Left ventricle myocardium inferior (tissue), 1 donor: ENCODE data around the gene RASAL1. TPM values are rescaled to one million over a fixed set of nuclear protein-coding genes. Genes with fewer than 3 reads are reported as not detected.

Experiments
- DNase-seq: peaks from one replicate; pipeline ENCODE4 v3.0.0-alpha.2; 2020
- H3K27ac ChIP-seq: fragments of 200-600 bp; replicated peaks from 2 replicates; pipeline ENCODE4 v1.8.0; 2021
- H3K27me3 ChIP-seq: fragments of 200-600 bp; 2 replicates; pipeline ENCODE4 v1.8.0; 2021; ENCODE audit warnings: low read depth
- H3K36me3 ChIP-seq: fragments of 200-600 bp; 2 replicates; pipeline ENCODE4 v1.8.0; 2021
- H3K4me1 ChIP-seq: fragments of 200-600 bp; 2 replicates; pipeline ENCODE4 v1.8.0; 2021
- H3K4me3 ChIP-seq: fragments of 200-600 bp; 2 replicates; pipeline ENCODE4 v1.8.0; 2021; ENCODE audit warnings: mild to moderate bottlenecking, moderate library complexity
- H3K9me3 ChIP-seq: fragments of 200-600 bp; replicated peaks from 2 replicates; pipeline ENCODE4 v1.8.0; 2021
- intact Hi-C: fragments of 100-400 bp; cut with micrococcal nuclease; formaldehyde crosslinking; loops from one replicate; pipeline ENCODE4 v1.11.0; 2022
- total RNA-seq: library from RNA; stranded (reverse); fragmentation: NEBNext Ultra II Directional; extraction: Animal tissue kit (Norgen Biotek cat#: 25700); gene quantifications from one replicate; pipeline ENCODE4 v1.2.1, GENCODE V29; 2021
- TF ChIP-seq, protein P1 (sequence below): fragments of 200-600 bp; IDR thresholded peaks from 2 replicates; pipeline ENCODE4 v1.8.0; 2021; ENCODE audit warnings: antibody characterized with exemption, mild to moderate bottlenecking, borderline replicate concordance
- donor health status: DM: no; HTN: yes; CAD: no; lungs with severe emphysema.

Gene RASAL1
- total RNA-seq, 1 donor from 2014 or later = not detected

DNA sequence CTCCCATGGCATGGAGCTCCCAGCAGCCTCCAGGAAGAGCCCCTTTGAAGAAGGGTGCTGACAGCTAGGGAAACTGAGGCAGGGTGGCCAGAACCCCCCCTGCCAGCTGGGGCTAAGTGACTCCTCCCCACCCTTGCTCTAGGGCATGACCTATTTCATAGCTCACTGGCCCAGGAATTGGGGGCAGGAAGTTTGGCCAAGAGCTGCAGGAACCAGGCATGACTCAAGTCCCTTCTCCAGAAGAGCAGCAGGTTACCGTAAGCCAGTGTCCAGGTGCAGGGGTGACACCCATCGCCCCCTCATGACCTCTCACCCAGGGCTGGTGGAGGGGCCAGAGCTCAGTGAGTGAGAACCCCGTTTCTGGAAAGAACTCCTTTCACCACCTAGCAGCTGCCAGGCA lies 1.9 kb downstream of the RASAL1 start:
- intact Hi-C loops = no loop called here
- DNase-seq = no peak
- Histone ChIP-seq H3K36me3 (no peaks in the 10 kb centered on the region), H3K27ac (no peak overlapping the region), H3K4me1 (peaks cover 7% of the 10 kb centered on the region), H3K4me3 (no peak overlapping the region), H3K9me3 (no peaks in the 10 kb centered on the region), H3K27me3 (peaks cover 94% of the 10 kb centered on the region)
- TF ChIP-seq, protein P1, sequence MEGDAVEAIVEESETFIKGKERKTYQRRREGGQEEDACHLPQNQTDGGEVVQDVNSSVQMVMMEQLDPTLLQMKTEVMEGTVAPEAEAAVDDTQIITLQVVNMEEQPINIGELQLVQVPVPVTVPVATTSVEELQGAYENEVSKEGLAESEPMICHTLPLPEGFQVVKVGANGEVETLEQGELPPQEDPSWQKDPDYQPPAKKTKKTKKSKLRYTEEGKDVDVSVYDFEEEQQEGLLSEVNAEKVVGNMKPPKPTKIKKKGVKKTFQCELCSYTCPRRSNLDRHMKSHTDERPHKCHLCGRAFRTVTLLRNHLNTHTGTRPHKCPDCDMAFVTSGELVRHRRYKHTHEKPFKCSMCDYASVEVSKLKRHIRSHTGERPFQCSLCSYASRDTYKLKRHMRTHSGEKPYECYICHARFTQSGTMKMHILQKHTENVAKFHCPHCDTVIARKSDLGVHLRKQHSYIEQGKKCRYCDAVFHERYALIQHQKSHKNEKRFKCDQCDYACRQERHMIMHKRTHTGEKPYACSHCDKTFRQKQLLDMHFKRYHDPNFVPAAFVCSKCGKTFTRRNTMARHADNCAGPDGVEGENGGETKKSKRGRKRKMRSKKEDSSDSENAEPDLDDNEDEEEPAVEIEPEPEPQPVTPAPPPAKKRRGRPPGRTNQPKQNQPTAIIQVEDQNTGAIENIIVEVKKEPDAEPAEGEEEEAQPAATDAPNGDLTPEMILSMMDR = no peak

DNA sequence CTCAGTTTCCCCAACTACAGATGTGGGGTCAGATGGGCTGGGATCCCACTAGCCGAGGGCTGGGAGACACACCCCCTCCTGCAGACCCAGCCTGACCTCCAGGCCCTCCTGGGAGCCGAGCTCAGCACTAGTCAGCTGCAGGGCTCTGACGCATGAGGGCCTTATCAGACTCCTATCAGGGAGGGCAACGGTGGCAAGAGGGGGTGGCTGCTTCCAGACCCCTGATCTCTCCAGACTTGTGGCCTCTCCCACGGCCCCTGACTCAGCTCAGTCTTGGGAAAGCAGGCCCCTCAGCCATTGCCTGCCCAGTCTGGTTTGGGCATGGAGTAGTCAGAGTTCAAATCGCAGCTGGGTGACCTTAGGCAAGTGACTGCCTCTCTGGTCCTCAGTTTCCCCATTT lies 2.5 kb downstream of the RASAL1 start:
- no peak for DNase-seq
- Histone ChIP-seq H3K4me3 (no peak overlapping the region), H3K36me3 (no peaks in the 10 kb centered on the region), H3K4me1 (peaks cover 7% of the 10 kb centered on the region), H3K27ac (no peak overlapping the region), H3K9me3 (no peaks in the 10 kb centered on the region), H3K27me3 (peaks cover 92% of the 10 kb centered on the region)
- TF ChIP-seq, protein P1 = no peak
- intact Hi-C loops = no loop called here

DNA sequence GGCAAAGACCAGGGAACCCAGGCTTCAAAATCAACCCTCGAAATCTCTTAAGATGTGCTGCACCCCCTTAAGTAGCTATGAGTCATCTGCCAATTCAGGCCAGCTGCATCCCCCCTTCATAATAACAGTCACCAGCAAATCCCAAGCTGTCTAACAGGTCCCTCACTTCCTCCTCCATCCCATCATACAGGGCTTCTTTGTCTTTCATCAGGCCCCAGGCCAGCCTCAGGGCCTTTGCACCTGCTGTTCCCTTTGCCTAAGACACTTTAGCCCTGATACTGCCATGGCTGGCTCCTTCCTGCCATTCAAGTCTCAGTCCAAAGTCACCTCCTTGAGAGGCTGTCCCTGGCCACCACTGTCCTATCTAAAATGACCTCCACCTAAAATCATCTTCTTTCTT lies 4.0 kb downstream of the RASAL1 start:
- H3K27me3 ChIP-seq = peaks cover 89% of the 10 kb centered on the region

DNA sequence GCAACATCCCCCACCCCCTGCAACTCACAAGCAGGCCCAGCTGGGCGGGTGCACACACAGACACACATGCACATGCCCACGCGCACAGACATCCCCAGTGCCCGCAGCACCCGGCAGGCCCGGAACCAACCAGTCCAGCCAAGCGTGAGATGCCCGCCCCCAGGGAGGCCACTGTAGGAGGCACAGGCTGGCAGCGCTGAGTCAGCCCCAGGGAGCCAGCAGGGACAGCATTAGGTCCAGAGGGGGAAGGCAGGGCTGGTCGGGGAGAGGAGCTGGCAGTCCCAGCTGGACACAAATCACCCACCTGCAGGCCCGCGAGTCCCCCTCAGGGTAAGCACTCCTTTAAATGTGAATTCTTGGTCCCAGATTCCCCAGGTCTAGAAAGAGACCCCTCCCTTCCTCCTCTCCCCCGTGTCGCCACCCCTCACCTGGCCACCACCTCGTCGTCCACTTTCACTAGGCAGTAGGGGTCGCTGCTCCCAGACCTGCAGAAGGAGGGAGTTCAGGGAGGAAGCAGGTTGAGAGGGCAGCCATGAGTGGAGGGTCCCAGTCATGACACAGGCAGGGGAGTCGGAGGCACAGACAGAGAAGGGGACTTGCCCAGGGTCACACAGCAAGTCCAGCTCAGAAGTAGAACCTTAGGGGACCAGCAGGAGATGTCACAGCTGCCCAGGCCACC lies 5.0 kb downstream of the RASAL1 start:
- intact Hi-C loops = no loop called here
- no peaks in the 10 kb centered on the region for H3K36me3 ChIP-seq
- DNase-seq = no peak
- TF ChIP-seq, protein P1 = no peak
- no peaks in the 10 kb centered on the region for H3K9me3 ChIP-seq
- no peak overlapping the region for H3K4me3 ChIP-seq
- H3K27me3 ChIP-seq = peaks cover 87% of the 10 kb centered on the region
- H3K4me1 ChIP-seq = peaks cover 2% of the 10 kb centered on the region
- no peak overlapping the region for H3K27ac ChIP-seq

More for the DNA sequence above, 4.0 kb downstream of the RASAL1 start:
- Histone ChIP-seq H3K4me1 (peaks cover 7% of the 10 kb centered on the region), H3K9me3 (no peaks in the 10 kb centered on the region), H3K27ac (no peak overlapping the region), H3K36me3 (no peaks in the 10 kb centered on the region), H3K4me3 (no peak overlapping the region)
- no peak for DNase-seq
- TF ChIP-seq, protein P1 = no peak
- intact Hi-C loops = no loop called here

DNA sequence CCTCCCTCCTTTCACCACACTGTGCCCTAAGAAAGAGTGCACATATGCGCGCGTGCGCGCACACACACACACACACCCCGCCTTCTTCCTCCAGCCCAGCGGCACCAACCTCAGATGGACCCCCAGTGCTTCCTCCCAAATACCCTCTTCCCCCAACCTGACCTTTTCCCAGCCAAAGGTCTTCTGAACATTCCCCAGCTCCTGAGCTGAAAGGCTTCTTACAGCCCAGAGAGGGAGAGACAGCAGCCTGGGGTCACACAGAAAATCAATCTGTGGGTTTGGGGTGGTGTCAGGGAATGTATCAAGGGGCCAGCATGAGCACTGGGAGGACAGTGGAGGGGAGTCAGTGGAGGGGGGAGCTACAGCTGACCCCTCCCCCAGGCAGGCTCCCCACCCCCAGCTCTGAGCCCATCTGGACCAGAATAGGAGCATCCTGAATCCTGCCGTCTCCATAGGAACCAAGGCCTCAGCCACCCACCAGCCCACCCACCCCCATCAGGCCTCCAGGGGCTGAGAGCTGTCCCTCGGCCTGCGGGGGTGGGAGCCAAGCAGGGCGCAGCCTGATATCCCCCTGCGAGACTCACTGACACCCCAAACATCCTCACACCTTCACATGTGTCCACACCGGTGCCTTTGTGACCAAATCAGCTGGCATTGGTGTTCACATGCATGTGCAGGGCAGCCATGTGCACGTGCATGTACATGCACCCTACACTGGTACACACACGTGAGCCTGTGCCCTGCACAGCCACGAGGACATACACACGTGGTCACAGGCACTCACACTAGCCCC lies 5.7 kb downstream of the RASAL1 start:
- H3K36me3 ChIP-seq = no peaks in the 10 kb centered on the region
- DNase-seq = no peak
- no peak overlapping the region for H3K27ac ChIP-seq
- H3K4me1 ChIP-seq = no peaks in the 10 kb centered on the region
- H3K9me3 ChIP-seq = no peaks in the 10 kb centered on the region
- no peak overlapping the region for H3K4me3 ChIP-seq
- peaks cover 83% of the 10 kb centered on the region for H3K27me3 ChIP-seq
- intact Hi-C loops = no loop called here
- TF ChIP-seq, protein P1 = no peak
